Activated T-cell treated with anti-CD3 and anti-CD28 coated beads for 4 hours (primary cell): ENCODE results near the gene ENO3.
"Not testable (repeated sequence)": the region's sequence is repeated elsewhere in the genome, so short reads cannot be mapped to it uniquely, and the experiment has no call there.

Source experiments
- DNase-seq: peaks from one replicate; pipeline ENCODE4 v3.0.0-alpha.2; 2020

The ENO3 gene

DNA sequence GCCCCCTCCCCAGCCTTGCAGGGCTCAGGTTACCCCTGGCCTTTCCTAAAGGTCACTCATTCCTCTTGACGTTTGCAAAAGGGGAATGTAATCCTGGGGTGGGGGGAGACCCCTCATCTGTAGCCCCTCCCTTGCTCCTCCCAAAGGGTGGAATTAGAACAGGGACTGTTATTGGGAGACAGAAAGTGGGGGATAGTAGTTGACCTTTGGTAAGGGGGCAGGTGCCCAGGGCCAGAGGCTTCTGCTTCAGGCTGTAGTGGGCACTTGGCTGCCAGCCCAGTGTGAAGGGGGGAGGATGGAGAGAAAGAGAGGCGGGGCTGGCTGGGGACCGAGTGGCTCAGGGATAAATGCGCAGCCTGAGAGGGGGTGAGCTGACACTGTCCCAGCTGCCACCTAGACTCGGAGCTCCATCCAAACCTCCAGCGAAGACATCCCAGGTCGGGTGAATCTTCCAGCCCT, at the start of gene ENO3:
TSS of gene ENO3 (plus strand) at position 374 of the 459 bp plus-strand sequence. CDS start 711 bp downstream, outside the sequence.
- DNase-seq, result no peak

DNA sequence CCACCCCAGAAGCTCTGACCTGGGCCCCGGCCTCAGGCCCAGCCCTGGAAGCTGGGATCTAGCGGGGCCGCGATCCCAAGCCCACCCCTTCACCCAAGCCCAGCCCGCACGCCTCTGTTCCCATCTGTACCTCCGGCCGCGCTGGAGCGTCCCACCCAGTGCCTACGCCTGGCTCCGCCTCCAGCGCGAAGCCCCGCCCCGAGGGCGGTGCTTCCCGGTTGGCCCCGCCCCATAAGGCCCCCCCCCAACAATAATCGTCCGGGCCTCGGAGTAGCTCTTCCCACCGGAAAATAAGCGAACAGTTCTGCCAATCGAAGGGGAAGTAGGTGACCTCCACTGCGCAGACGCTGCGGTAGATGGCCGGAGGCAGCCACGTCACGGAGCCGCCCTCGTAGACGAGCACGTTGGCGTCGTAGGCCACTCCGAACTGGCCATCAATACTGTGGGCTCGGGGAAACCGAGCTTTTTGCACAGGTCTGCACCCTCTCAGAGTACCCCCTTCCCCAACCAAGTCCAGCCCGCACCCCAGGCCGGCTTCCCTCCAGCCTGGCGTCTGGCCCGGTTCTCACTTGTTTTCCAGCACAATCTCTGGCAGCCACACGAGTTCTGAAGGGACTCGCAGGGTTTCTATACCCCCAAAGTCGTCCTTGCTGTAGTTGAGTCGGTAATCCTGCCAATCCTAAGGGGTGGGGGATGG, 49.1 kb upstream of the ENO3 start:
- no peak for DNase-seq

DNA sequence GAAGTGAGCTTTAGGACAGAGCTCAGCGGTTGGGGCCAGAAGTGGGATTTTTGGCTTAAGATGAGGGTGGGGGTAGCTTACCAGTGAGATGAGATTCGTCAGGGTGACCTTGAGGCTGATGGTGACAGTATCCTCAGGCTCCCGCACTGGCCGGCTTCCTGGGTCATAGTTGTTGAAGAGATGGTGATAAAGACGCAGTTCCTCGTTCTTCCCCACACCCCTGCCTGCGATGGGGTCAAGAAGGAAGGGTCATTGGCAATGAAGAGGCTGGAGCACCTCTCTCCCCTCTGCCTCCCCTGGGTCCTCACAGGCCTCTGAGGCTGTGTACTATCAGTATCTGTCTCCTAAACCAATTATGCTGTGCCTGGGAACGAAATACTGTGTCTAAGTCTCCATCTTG, 48.4 kb upstream of the ENO3 start:
- DNase-seq, result no peak

DNA sequence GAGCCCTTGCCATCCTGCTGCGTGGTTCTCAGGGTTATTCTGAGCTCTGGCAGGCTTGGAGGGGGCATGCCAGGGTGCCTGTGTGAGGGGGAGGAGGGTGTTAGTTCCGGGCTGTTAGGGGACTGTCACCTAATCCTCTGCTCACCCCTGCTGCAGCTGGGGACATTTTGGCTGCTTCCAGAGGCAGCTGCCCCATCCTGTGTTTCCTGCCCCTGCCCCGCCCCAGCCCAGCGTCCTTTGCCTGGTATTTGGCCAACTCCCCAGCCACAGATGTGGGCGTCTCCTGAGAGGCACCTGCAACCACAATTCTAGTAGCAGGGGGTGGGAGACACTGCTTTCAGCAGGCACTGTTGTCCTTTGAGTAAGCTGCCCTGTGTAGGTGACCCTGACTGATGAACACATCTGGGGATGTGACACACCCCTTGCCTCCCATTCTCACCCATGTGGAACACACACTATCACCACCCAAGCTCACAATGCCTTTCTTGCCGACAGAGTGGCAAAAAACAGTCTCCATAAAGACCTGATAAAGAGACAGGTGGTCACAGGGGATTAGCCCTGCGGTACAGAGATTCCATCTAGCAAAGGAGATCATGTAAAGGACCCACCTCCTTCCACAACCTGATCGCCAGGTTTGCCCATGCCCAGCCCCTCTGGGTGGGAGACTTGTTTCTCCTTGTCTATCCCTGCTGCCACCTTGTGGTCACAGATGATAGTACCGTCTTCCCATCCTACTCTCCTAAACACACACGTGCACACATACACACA, 47.7 kb upstream of the ENO3 start, which contains the start of gene CHRNE:
TSS of gene CHRNE (minus strand) at position 48 of the 768 bp plus-strand sequence. CDS start at position 13, 35 bp downstream.
- DNase-seq, result peak; percentile 73

DNA sequence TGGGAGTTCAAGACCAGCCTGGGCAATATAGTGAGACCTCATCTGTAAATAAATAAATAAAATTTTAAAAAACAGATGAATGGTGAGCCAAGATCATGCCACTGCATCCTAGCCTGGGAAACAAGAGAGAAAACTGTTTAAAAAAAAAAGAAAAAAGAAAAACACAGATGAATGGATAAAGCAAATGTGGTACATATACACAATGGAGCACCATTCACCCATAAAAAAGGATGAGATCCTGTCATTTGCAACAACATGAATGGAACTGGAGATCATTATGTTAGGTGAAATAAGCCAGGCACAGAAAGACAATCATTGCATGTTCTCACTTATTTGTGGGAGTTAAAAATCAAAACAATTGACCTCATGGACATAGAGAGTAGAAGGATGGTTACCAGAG, 44.3 kb upstream of the ENO3 start:
- not testable (repeated sequence) for DNase-seq

DNA sequence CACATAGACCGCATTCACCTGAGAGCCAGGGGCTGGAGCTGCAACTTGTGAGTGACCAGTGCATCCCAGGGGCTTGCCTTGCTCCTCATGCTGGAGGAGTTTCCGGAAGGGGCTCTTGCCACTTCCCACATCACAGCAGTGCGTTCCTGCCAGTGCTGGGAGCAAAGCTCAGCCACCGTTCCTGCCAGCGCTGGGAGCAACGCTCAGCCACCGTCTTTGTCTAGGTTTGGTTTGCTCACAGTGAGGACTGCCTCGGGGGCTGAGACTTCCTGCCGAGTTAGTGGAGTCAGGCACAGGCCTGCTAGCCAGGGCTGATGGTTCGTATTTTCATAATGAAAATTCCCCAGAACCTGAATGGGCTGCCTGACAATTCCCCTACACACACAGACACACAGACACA, 42.6 kb upstream of the ENO3 start:
- no peak for DNase-seq

DNA sequence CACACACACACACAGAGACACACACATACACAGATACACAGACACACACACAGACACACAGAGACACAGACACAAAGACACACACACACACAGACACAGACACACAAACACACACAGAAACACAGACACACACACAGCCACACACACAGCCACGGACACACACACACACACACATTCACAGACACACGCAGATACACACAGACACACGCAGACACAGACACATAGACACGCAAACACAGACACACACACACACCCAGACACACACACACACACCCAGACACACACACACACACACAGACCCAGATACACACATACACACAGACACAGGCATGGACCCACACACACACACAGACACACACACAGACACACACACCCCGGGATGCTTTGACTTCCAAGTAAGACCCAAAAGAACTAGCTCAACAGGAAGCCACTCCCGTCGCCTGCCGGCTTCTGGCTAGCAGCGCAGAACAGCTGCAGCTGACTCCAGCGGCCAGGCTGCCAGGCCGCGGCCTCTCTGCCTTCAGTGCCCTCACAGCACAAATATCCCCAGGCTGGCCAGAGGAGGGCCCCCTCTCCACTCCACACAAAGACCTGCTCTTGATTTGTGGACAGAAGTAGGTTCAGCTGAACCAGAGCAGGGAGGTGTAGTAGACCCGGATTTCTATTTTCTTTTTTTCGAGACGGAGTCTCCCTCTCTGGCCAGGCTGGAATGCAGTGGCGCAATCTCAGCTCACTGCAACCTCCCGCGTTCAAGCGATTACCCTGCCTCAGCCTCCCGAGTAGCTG, 42.0 kb upstream of the ENO3 start:
- DNase-seq, result peak; percentile 47

- no peak for DNase-seq
These were observed 36.9 kb upstream of the ENO3 start for GRCh38 chr17:4913994-4914393.

- DNase-seq, result not testable (repeated sequence)
These were observed 36.4 kb upstream of the ENO3 start for GRCh38 chr17:4914551-4914950.

GRCh38 chr17:4919511-4920047, 31.3 kb upstream of the ENO3 start:
- no peak for DNase-seq

GRCh38 chr17:4920351-4921048, 30.4 kb upstream of the ENO3 start:
- DNase-seq, result no peak

GRCh38 chr17:4921320-4921719, 29.6 kb upstream of the ENO3 start:
- DNase-seq, result no peak

GRCh38 chr17:4926577-4927335, 24.2 kb upstream of the ENO3 start:
- DNase-seq, result not testable (repeated sequence)

GRCh38 chr17:4928881-4929280, 22.0 kb upstream of the ENO3 start:
- no peak for DNase-seq

GRCh38 chr17:4931963-4932362, 19.0 kb upstream of the ENO3 start, which contains the start of gene GP1BA:
GP1BA (plus strand) TSS chr17:4932277; CDS start chr17:4932605, 328 bp downstream.
- no peak for DNase-seq

DNA sequence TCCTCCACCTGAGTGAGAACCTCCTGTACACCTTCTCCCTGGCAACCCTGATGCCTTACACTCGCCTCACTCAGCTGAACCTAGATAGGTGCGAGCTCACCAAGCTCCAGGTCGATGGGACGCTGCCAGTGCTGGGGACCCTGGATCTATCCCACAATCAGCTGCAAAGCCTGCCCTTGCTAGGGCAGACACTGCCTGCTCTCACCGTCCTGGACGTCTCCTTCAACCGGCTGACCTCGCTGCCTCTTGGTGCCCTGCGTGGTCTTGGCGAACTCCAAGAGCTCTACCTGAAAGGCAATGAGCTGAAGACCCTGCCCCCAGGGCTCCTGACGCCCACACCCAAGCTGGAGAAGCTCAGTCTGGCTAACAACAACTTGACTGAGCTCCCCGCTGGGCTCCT, 18.2 kb upstream of the ENO3 start:
- no peak for DNase-seq

DNA sequence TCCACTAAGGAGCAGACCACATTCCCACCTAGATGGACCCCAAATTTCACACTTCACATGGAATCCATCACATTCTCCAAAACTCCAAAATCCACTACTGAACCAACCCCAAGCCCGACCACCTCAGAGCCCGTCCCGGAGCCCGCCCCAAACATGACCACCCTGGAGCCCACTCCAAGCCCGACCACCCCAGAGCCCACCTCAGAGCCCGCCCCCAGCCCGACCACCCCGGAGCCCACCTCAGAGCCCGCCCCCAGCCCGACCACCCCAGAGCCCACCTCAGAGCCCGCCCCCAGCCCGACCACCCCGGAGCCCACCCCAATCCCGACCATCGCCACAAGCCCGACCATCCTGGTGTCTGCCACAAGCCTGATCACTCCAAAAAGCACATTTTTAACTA, 17.3 kb upstream of the ENO3 start:
- no peak for DNase-seq

DNA sequence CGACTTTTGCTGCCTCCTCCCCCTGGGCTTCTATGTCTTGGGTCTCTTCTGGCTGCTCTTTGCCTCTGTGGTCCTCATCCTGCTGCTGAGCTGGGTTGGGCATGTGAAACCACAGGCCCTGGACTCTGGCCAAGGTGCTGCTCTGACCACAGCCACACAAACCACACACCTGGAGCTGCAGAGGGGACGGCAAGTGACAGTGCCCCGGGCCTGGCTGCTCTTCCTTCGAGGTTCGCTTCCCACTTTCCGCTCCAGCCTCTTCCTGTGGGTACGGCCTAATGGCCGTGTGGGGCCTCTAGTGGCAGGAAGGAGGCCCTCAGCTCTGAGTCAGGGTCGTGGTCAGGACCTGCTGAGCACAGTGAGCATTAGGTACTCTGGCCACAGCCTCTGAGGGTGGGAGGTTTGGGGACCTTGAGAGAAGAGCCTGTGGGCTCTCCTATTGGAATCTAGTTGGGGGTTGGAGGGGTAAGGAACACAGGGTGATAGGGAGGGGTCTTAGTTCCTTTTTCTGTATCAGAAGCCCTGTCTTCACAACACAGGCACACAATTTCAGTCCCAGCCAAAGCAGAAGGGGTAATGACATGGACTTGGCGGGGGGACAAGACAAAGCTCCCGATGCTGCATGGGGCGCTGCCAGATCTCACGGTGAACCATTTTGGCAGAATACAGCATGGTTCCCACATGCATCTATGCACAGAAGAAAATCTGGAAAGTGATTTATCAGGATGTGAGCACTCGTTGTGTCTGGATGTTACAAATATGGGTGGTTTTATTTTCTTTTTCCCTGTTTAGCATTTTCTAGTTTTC, 16.5 kb upstream of the ENO3 start:
- DNase-seq, result no peak

GRCh38 chr17:4935650-4936049, 15.3 kb upstream of the ENO3 start:
- DNase-seq, result no peak

DNA sequence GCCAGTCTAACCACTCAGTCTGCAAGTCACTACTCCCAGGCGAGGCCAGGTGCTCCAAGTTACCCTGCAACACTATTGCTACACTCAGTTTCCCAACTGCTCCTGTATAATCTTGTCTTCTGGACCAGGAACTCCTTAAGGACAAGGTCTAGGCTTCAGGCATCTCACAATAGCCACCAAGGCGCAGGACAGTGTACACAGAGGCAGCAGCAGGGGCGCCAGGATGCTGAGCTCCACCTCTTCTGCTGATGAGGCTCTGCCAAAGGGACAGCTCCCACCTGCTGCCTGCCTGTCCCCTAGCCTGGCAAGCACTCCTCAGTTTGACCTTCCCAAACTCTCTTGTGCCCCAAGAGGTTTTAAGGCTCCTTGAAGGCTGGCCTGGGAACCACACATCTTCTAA, 14.5 kb upstream of the ENO3 start:
- DNase-seq, result no peak

- no peak for DNase-seq
These were observed 13.4 kb upstream of the ENO3 start for GRCh38 chr17:4937553-4937952.
